Natural killer cell treated with Interleukin-12 subunit alpha and Interleukin-12 subunit beta and Interleukin-15 and Interleukin-18, amount 100 ng/mL, for 72 hours (primary cell): Measurements from ENCODE around the gene NR4A2. TPM values are rescaled to one million over a fixed set of nuclear protein-coding genes. Genes with fewer than 3 reads are reported as not detected.
A peak's percentile ranks its signal among the peaks of the same experiment; 100 is the strongest.

Source experiments
- ATAC-seq, 2 donors: fragments of 150-1000 bp; cut with Tn5 transposase in 1 of 2; sonication (Bioruptor Pico), chemical (Tn5 transposase) in 1 of 2; 2 replicates each; pipeline ENCODE4 v1.10.0; 2021
- DNase-seq: peaks from one replicate; pipeline ENCODE4 v3.0.0; 2022; ENCODE audit warnings: low spot score
- H3K27ac Mint-ChIP-seq, 2 donors: 1 replicate in 1 of 2; 2 replicates in 1 of 2; pipeline ENCODE4 v1.8.0; 2022; ENCODE audit warnings: mixed read lengths in 2 of 2, mild to moderate bottlenecking in 1 of 2, moderate library complexity in 1 of 2
- H3K27me3 Mint-ChIP-seq, 2 donors: 1 replicate in 1 of 2; 2 replicates in 1 of 2; pipeline ENCODE4 v1.8.0; 2022; ENCODE audit warnings: mixed read lengths in 2 of 2
- H3K36me3 Mint-ChIP-seq: one replicate; pipeline ENCODE4 v1.8.0; 2022; ENCODE audit warnings: mixed read lengths
- H3K4me1 Mint-ChIP-seq, 2 donors: 1 replicate in 1 of 2; 2 replicates in 1 of 2; pipeline ENCODE4 v1.8.0; 2022; ENCODE audit warnings: low read depth in 2 of 2, mixed read lengths in 2 of 2, mild to moderate bottlenecking in 1 of 2
- H3K4me3 Mint-ChIP-seq: one replicate; pipeline ENCODE4 v1.8.0; 2022; ENCODE audit warnings: mixed read lengths
- H3K9me3 Mint-ChIP-seq: 2 replicates; pipeline ENCODE4 v1.8.0; 2022; ENCODE audit warnings: mixed read lengths
- total RNA-seq, 2 donors: library from RNA; stranded (reverse); gene quantifications; one replicate each; pipeline ENCODE4 v1.2.3, GENCODE V29; 2022

NR4A2 gene
- 1 to 10 TPM; 2.7 to 4.2 TPM for total RNA-seq

DNA sequence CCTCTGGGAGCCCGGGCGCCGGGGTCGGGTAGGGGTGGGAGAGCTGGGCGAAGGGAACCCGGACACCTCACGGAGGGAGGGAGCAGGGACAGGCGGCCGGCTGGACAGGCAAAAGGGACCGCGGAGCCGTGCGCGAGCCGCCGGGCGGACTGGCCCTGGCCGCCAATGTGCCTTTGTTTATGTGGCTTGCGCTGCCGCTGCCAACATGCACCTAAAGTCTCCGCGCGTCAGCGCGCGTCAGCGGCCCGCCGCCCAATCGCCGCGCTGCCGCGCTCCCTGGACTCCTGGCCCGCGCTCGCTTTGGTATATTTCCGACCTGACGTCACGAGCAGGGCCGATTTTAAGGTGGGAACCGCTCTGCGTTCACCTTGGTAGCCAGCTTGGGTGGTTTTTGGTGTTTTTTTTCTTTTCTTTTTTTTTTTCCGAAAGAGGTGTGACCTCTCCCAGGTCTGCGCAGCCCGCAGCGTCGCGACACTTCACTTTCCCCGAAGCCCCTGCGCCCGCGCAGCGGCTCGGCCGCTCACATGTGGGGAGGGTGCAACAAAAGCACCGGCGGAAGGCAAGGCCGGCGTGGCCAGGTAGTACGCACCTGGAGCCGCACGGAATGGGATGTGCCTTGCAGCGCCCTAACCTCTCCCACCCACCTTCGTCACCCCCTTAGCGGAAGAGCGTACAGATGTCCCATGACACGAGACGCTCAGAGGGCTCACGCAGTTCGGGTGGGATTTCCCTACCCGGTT is at the start of gene NR4A2:
NR4A2 (minus strand) TSS at position 188 of the 740 bp plus-strand sequence. CDS start 2,535 bp downstream, outside the sequence.
- peaks cover 21 to 23% of the 10 kb centered on the region in 2 donors for H3K27me3 Mint-ChIP-seq
- H3K27ac Mint-ChIP-seq = peak within 1 kb of the TSS; percentile 97
- peaks cover 6% of the 10 kb centered on the region for H3K36me3 Mint-ChIP-seq
- peak within 1 kb of the TSS; percentile 97 for H3K4me3 Mint-ChIP-seq
- peaks cover 51 to 56% of the 10 kb centered on the region in 2 donors for H3K4me1 Mint-ChIP-seq
- DNase-seq = peak; percentile 92
- H3K9me3 Mint-ChIP-seq = no peaks in the 10 kb centered on the region
- peak; percentile 83 to 86 for ATAC-seq

DNA sequence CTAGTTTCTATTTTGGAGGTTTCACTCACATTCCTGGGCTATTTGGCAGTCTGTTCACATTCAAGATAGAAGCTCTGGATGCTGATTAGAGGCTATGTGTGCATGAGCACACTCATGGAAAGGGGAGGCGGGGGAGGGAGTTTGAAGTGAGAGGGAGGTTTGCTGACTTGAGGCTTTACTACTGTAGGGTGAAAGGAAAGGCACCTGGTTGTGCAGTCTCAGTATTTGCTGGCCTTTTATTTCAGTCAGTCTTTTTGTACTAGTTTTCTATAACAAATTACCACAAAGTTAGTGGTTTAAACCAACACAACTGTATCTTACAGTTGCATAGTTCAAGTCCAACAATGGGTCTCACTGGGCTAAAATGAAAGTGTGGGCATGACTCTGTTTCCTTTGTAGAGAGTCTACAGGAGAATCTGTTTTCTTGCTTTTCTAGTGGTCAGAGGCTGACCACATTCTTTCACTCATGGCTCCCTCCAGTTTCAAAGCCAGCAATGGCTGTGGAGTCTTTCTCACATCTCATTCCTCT is 47.7 kb upstream of the NR4A2 start:
- H3K9me3 Mint-ChIP-seq = no peaks in the 10 kb centered on the region
- ATAC-seq = peak in 1 of 2 donors; percentile 33
- H3K4me1 Mint-ChIP-seq = peaks cover 4 to 17% of the 10 kb centered on the region in 2 donors
- H3K27me3 Mint-ChIP-seq = peaks cover 8% of the 10 kb centered on the region in 2 donors
- H3K36me3 Mint-ChIP-seq = no peaks in the 10 kb centered on the region
- no peak overlapping the region for H3K27ac Mint-ChIP-seq
- DNase-seq = no peak
- no peak overlapping the region for H3K4me3 Mint-ChIP-seq

DNA sequence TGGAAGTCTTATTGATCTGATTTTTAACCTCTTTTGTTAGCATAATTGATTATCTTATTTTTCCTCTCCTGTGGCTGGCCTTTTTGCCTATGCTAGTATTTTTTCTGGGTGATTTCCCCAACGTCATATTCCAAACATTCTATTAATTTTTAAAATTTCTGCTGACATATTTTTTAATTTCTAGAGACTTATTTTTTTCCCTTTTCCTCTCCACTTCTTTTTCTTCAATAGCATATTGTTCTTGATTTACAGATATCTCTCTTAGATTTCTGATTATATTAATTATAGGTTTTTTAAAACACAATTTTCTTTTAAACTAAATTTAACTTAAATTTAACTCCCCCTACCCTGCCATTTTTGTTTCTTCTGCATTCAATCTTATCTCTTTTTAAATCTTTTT is 47.2 kb upstream of the NR4A2 start:
- peaks cover 8% of the 10 kb centered on the region in 2 donors for H3K27me3 Mint-ChIP-seq
- peaks cover 4 to 12% of the 10 kb centered on the region in 2 donors for H3K4me1 Mint-ChIP-seq
- no peak overlapping the region for H3K4me3 Mint-ChIP-seq
- DNase-seq (no peak), ATAC-seq (no peak)
- no peaks in the 10 kb centered on the region for H3K9me3 Mint-ChIP-seq
- H3K27ac Mint-ChIP-seq = no peak overlapping the region
- H3K36me3 Mint-ChIP-seq = no peaks in the 10 kb centered on the region

DNA sequence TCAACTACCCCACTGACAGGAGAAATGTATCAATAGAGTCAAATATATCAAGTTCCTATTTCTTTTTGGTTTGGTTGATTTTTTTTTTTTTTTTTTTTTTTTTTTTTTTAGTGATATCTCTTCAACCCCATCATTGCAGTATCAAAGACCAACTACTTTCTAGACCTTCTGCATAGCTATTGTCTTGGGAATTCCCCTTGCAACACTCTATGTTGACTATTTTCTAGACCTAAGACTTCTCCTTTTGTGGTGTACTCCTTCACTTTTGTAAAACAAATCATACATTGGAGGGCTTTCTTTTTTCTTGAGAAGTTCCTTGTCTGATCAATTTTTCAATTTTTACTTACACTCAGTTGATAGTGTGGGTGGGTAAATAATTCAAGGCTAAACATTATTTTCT is 46.5 kb upstream of the NR4A2 start:
- H3K36me3 Mint-ChIP-seq = no peaks in the 10 kb centered on the region
- H3K27ac Mint-ChIP-seq = no peak overlapping the region
- ATAC-seq = no peak
- peaks cover 8 to 9% of the 10 kb centered on the region in 2 donors for H3K27me3 Mint-ChIP-seq
- no peaks in the 10 kb centered on the region for H3K9me3 Mint-ChIP-seq
- no peak for DNase-seq
- H3K4me1 Mint-ChIP-seq = peaks cover 4 to 12% of the 10 kb centered on the region in 2 donors
- no peak overlapping the region for H3K4me3 Mint-ChIP-seq

DNA sequence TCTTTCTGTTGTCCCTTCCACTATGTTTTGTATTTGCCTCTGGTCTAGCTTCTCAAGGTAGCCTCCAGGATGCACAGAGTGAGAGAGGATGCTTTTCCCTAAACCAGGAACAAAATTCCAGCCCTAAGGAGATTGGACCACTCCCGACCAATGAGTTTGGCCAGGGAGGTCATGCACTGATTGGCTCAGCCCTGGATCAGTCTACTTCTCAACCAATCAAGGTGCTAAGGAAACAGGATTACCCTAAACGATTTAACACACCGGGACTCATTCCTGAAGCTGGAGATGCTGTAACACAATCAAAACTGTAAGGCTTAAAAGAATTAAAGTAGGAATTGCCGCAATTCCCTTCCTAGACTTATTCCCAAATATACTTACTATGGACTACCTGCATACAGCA is 34.2 kb upstream of the NR4A2 start:
- Mint-ChIP-seq H3K4me1 (no peaks in the 10 kb centered on the region), H3K4me3 (no peak overlapping the region), H3K9me3 (no peaks in the 10 kb centered on the region), H3K36me3 (no peaks in the 10 kb centered on the region), H3K27me3 (peaks cover 0 to 4% of the 10 kb centered on the region in 2 donors), H3K27ac (no peak overlapping the region)
- DNase-seq (no peak), ATAC-seq (no peak)

DNA sequence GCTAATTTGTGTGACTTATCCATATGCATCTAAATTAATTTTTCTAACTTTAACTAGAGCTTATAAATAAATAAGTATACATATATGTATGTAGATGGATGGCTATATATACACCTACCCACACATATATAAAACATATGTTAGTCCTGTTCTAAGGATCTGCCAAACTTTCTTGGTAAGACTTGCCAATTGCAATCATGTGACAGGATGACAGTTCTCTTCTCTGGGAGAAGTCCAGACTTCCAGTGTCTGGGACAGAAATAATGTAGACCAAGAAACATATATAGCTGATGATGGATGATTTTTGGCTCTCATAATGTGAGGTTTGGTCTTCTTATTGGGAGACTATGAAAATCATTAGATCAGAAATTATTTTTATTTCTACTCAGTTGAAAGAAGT is 30.6 kb upstream of the NR4A2 start:
- H3K4me1 Mint-ChIP-seq = no peaks in the 10 kb centered on the region
- H3K27me3 Mint-ChIP-seq = peaks cover 0 to 4% of the 10 kb centered on the region in 2 donors
- no peak overlapping the region for H3K4me3 Mint-ChIP-seq
- H3K27ac Mint-ChIP-seq = no peak overlapping the region
- no peak for ATAC-seq
- no peaks in the 10 kb centered on the region for H3K36me3 Mint-ChIP-seq
- H3K9me3 Mint-ChIP-seq = no peaks in the 10 kb centered on the region
- no peak for DNase-seq

DNA sequence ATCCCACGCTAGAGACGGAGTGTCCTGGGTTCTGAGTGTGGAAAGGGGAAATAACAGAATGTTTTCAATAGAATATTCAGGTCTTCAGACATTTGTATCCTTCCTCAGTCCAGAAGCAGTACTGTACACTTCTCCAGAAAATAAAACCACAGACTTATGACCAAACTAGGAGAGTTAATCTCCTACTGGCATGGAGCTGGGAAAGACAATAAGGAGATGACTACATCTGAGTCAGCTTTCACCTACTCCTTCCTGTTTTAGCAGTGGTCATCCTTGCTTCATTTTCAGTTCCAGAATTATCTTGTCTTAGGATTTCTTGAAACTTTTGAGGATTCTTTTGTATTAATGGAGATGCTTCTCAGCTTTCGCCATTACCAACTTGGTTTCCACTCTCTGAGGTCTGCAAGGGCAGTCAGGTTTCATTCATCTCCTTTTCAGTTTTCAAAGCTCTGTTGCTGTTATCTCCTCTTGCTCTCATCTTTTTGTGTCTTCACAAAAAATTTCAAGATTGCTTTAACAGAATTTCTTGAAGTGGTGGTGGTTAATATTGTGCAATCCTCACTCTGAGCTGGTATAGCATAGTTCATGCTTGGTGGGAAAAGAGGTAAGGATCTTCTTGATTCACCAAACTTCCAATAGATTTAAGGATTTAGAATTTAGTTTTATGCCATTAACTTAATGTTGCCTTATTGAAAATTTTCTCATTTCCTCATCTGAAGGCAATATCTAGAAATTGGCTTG is 23.7 kb upstream of the NR4A2 start:
- no peaks in the 10 kb centered on the region for H3K36me3 Mint-ChIP-seq
- peaks cover 0 to 7% of the 10 kb centered on the region in 2 donors for H3K27me3 Mint-ChIP-seq
- no peaks in the 10 kb centered on the region for H3K9me3 Mint-ChIP-seq
- DNase-seq = no peak
- no peak overlapping the region for H3K4me3 Mint-ChIP-seq
- no peaks in the 10 kb centered on the region for H3K4me1 Mint-ChIP-seq
- H3K27ac Mint-ChIP-seq = no peak overlapping the region
- no peak for ATAC-seq

DNA sequence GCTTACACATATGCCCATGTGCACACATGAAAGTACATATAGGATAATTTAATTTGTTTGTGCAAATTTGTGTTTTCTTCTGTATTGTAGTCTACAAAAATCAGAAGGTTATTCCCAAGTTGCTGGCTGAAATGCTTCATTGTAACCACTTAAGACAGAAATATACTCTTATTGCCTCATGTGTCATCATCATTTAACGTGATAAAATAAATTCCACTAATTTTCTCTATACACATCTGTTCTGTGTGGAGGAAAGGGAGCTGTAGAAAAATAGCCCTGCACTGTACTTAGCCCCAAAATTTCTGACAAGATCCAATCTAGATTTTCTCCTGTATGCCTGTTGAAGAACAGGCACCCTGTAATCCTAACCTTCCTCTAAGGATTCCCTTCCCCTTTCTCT is 20.4 kb upstream of the NR4A2 start:
- H3K4me3 Mint-ChIP-seq = no peak overlapping the region
- peaks cover 0 to 7% of the 10 kb centered on the region in 2 donors for H3K27me3 Mint-ChIP-seq
- DNase-seq = no peak

DNA sequence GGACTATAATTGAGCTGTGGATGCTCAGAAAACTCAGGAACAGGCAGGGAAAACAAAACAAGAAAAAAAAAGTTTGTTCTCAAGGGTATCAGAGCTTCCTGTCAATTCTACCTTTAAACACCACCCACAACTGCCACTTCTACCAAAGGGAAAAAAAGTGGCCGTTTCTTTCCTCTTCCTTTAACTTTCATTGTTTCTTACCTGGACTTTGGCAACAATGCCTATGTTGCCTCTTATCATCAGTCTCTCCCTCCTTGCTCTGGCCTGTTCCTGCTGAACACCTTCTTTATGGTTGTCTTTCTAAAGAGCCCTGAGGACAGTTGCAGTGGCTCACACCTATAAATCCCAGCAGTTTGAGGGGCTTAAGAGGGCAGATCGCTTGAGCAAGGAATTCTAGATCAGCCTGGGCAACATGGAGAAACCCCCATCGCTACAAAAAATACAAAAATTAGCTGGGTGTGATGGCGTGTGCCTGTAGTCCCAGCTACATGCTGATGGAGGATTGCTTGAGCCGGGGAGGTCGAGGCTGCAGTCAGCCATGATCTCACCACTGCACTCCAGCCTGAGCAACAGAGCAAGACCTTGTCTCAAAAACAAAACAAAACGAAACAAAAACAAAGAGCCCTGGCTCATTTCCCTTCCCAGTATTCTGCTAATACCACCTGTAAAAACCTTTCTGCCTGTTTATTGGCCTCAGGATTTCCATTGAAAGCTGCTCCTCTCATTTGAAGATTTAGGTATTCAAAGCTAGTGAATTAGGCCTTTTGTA is 18.0 kb upstream of the NR4A2 start:
- Mint-ChIP-seq H3K4me1 (no peaks in the 10 kb centered on the region), H3K27me3 (peaks cover 0 to 7% of the 10 kb centered on the region in 2 donors), H3K4me3 (no peak overlapping the region), H3K27ac (no peak overlapping the region), H3K9me3 (no peaks in the 10 kb centered on the region), H3K36me3 (no peaks in the 10 kb centered on the region)
- ATAC-seq (no peak), DNase-seq (no peak)

More for the DNA sequence above, 20.4 kb upstream of the NR4A2 start:
- H3K36me3 Mint-ChIP-seq = no peaks in the 10 kb centered on the region
- H3K27ac Mint-ChIP-seq = no peak overlapping the region
- H3K9me3 Mint-ChIP-seq = no peaks in the 10 kb centered on the region
- no peaks in the 10 kb centered on the region for H3K4me1 Mint-ChIP-seq
- no peak for ATAC-seq

DNA sequence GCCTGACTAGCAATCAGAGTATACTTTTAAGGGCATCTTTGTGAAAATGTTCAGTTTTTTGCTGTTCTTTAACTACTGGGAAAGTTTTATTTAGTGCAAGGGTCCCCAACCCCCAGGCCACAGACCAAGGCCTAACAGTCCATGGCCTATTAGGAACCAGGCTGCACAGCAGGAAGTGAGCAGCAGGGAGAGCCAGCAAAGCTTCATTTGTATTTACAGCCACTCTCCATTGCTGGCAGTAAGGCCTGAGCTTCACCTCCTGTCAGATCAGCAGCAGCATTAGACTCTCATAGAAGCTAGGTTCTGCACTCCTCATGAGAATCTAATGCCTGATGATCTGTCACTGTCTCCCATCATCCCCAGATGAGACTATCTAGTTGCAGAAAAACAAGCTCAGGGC is 17.1 kb upstream of the NR4A2 start:
- no peak for DNase-seq
- no peak for ATAC-seq
- H3K4me3 Mint-ChIP-seq = no peak overlapping the region
- no peak overlapping the region for H3K27ac Mint-ChIP-seq
- H3K36me3 Mint-ChIP-seq = no peaks in the 10 kb centered on the region
- H3K4me1 Mint-ChIP-seq = no peaks in the 10 kb centered on the region
- H3K9me3 Mint-ChIP-seq = no peaks in the 10 kb centered on the region
- peaks cover 0 to 7% of the 10 kb centered on the region in 2 donors for H3K27me3 Mint-ChIP-seq

DNA sequence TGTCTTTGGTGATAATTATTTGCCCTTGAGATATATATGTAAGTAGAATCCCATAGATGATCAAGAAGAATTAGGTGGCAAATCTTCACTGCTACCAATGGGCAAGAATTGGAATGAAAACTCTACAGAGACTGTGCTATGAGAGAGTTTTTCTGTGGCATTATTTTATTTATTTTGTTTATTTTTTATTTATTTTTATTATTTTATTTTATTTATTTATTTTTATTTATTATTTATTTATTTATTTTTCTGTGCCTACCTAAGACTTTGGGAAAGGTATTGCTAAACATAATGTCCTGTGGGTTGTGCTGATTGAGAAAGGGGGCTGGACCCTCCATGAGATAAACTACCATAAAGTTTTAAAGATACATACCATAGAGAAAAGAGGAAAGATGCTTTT is 16.6 kb upstream of the NR4A2 start:
- H3K27me3 Mint-ChIP-seq = peaks cover 0 to 3% of the 10 kb centered on the region in 2 donors
- no peak overlapping the region for H3K27ac Mint-ChIP-seq
- ATAC-seq = no peak
- DNase-seq = no peak
- H3K4me3 Mint-ChIP-seq = no peak overlapping the region
- no peaks in the 10 kb centered on the region for H3K36me3 Mint-ChIP-seq
- no peaks in the 10 kb centered on the region for H3K9me3 Mint-ChIP-seq
- no peaks in the 10 kb centered on the region for H3K4me1 Mint-ChIP-seq

DNA sequence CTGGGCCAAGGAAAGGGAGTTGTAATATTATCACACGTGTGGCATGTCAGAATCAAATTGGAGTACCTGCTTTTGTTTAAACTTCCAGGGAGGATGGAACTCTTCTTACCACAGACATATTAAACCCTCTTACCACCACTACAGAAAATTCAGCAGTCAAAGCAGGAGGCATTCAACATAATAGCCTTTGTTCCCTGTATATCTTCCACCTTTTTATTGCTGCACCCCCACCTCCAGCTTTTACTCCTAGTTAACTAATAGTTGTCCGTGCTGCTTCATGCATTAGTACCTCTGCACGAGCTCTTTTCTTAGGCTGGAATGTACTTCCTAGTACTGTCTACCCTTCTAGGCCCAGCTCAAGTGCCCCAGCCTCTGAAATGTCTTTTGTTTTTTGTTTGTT is 14.9 kb upstream of the NR4A2 start:
- DNase-seq (no peak), ATAC-seq (no peak)
- Mint-ChIP-seq H3K9me3 (no peaks in the 10 kb centered on the region), H3K27ac (no peak overlapping the region), H3K36me3 (no peaks in the 10 kb centered on the region), H3K27me3 (no peaks in the 10 kb centered on the region), H3K4me1 (peaks cover 7 to 10% of the 10 kb centered on the region in 2 donors), H3K4me3 (no peak overlapping the region)

DNA sequence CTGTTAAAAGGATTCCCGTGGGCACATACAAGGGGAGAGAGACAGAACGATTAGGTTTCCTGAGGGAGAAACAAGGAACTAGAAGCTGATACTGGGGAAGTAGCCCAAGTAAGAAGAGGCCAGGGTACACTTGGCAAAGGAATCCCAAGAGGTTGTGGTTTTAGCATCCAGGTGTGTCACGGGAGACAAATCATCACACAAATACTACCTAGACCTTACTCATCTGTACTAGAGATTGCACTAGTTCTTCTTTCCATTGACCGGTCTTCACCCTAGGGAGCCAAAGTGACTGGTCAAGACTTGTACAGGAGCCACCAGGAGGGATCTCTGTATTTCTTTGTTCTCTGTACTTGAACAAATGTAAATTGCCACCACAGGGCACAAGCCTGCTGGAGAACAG is 14.2 kb upstream of the NR4A2 start:
- DNase-seq (no peak), ATAC-seq (no peak)
- Mint-ChIP-seq H3K27ac (no peak overlapping the region), H3K27me3 (no peaks in the 10 kb centered on the region), H3K4me1 (peaks cover 7 to 10% of the 10 kb centered on the region in 2 donors), H3K9me3 (no peaks in the 10 kb centered on the region), H3K4me3 (no peak overlapping the region), H3K36me3 (no peaks in the 10 kb centered on the region)
